C4-2B (cell line): ENCODE results near the gene TEDC1.

Experiments used
- CTCF ChIP-seq: fragments of 450-650 bp; conservative IDR thresholded peaks from 2 replicates; pipeline ENCODE4 v1.5.1; 2017; ENCODE audit warnings: mild to moderate bottlenecking
- ZFX ChIP-seq: fragments of 450-650 bp; IDR thresholded peaks from 2 replicates; pipeline ENCODE4 v1.6.1; 2017

GRCh38 chr14:105503296-105503640 lies 12.2 kb downstream of the TEDC1 start:
- TF ChIP-seq CTCF (no peak), ZFX (no peak)
